CD14-positive monocyte (primary cell): ENCODE measurements around the gene SMAD6. TPM values are rescaled to one million over a fixed set of nuclear protein-coding genes. Genes with fewer than 3 reads are reported as not detected.

Source experiments
- DNase-seq, 3 donors: peaks; one replicate each; pipeline ENCODE4 v3.0.0-alpha.2; 2011 to 2022
- H2AFZ ChIP-seq: 2 replicates; pipeline ENCODE4 v1.6.0; 2012; ENCODE audit warnings: mild to moderate bottlenecking, low read depth, low read length, inconsistent platforms; ENCODE audit not compliant: insufficient read depth, poor library complexity, severe bottlenecking
- H3K27ac ChIP-seq, 2 donors: 1 replicate in 1 of 2; 2 replicates in 1 of 2; pipeline ENCODE4 v1.5.1; 2012 to 2013; ENCODE audit warnings: low read length in 2 of 2, control low read depth in 1 of 2, inconsistent platforms in 1 of 2, low read depth in 1 of 2, mild to moderate bottlenecking in 1 of 2
- H3K27me3 ChIP-seq, 2 donors: one replicate each; pipeline versions ENCODE4 v1.6.0 to v1.6.1; 2011 to 2013; ENCODE audit warnings: low read length in 2 of 2; ENCODE audit not compliant: control insufficient read depth in 2 of 2, insufficient read depth in 2 of 2
- H3K36me3 ChIP-seq, 2 donors: replicated peaks in 1 of 2; 1 replicate in 1 of 2; 2 replicates in 1 of 2; pipeline versions ENCODE4 v1.5.1 to v1.6.1; 2012 to 2013; ENCODE audit warnings: low read length in 2 of 2, control low read depth in 1 of 2, inconsistent platforms in 1 of 2, mild to moderate bottlenecking in 1 of 2; ENCODE audit not compliant: insufficient read depth in 2 of 2, control insufficient read depth in 1 of 2
- H3K4me1 ChIP-seq, 2 donors: 1 replicate in 1 of 2; 2 replicates in 1 of 2; pipeline versions ENCODE4 v1.5.1 to v1.6.1; 2012 to 2013; ENCODE audit warnings: low read length in 2 of 2, control low read depth in 1 of 2, inconsistent platforms in 1 of 2, mild to moderate bottlenecking in 1 of 2, moderate library complexity in 1 of 2; ENCODE audit not compliant: insufficient read depth in 2 of 2, control insufficient read depth in 1 of 2
- H3K4me2 ChIP-seq: replicated peaks from 2 replicates; pipeline ENCODE3; 2012; ENCODE audit warnings: low read length, moderate library complexity, mild to moderate bottlenecking; ENCODE audit not compliant: poor library complexity, severe bottlenecking; ENCODE audit errors: extremely low read depth
- H3K4me3 ChIP-seq, 3 experiments: fragments of 200-600 bp in 1 of 3; sonication (generic) in 1 of 3; replicated peaks in 1 of 3; 1 replicate in 2 of 3; 2 replicates in 1 of 3; pipeline ENCODE4 v1.5.1; 2011 to 2013; ENCODE audit warnings: low read length in 3 of 3, mild to moderate bottlenecking in 3 of 3, control low read depth in 2 of 3, low read depth in 2 of 3, inconsistent platforms in 1 of 3, moderate library complexity in 1 of 3
- H3K79me2 ChIP-seq: 2 replicates; pipeline ENCODE4 v1.6.0; 2012; ENCODE audit warnings: mild to moderate bottlenecking, control low read depth, inconsistent platforms, low read length, moderate library complexity; ENCODE audit not compliant: insufficient read depth
- H3K9ac ChIP-seq: 2 replicates; pipeline ENCODE4 v1.6.0; 2017; ENCODE audit warnings: low read length, mild to moderate bottlenecking; ENCODE audit not compliant: insufficient read depth, poor library complexity, severe bottlenecking
- H3K9me3 ChIP-seq, 2 donors: replicated peaks in 1 of 2; 1 replicate in 1 of 2; 2 replicates in 1 of 2; pipeline versions ENCODE4 v1.5.1 to v1.6.1; 2012 to 2013; ENCODE audit warnings: low read length in 2 of 2, control low read depth in 1 of 2; ENCODE audit not compliant: control insufficient read depth in 1 of 2, insufficient read depth in 1 of 2
- H4K20me1 ChIP-seq: 2 replicates; pipeline ENCODE4 v1.6.0; 2012; ENCODE audit warnings: mild to moderate bottlenecking, low read length, control low read depth, moderate library complexity; ENCODE audit not compliant: insufficient read depth
- H3K27ac Mint-ChIP-seq, 7 donors: one replicate each; pipeline ENCODE4 v1.8.0; 2020; ENCODE audit warnings: mild to moderate bottlenecking in 7 of 7, mixed read lengths in 7 of 7, moderate library complexity in 6 of 7, inconsistent platforms in 2 of 7
- H3K27me3 Mint-ChIP-seq, 3 donors: one replicate each; pipeline ENCODE4 v1.8.0; 2021 to 2022; ENCODE audit warnings: low read depth in 3 of 3, mild to moderate bottlenecking in 3 of 3, mixed read lengths in 3 of 3, moderate library complexity in 3 of 3, inconsistent platforms in 1 of 3
- H3K36me3 Mint-ChIP-seq, 2 donors: one replicate each; pipeline ENCODE4 v1.8.0; 2020; ENCODE audit warnings: mixed read lengths in 2 of 2, inconsistent platforms in 1 of 2, mild to moderate bottlenecking in 1 of 2
- H3K4me1 Mint-ChIP-seq: one replicate; pipeline ENCODE4 v1.8.0; 2020; ENCODE audit warnings: mild to moderate bottlenecking, mixed read lengths
- H3K4me3 Mint-ChIP-seq, 2 donors: one replicate each; pipeline ENCODE4 v1.8.0; 2020; ENCODE audit warnings: mild to moderate bottlenecking in 2 of 2, mixed read lengths in 2 of 2, moderate library complexity in 1 of 2
- H3K9me3 Mint-ChIP-seq, 7 donors: one replicate each; pipeline ENCODE4 v1.8.0; 2020 to 2022; ENCODE audit warnings: mixed read lengths in 7 of 7, mild to moderate bottlenecking in 6 of 7, moderate library complexity in 6 of 7, inconsistent platforms in 2 of 7
- CTCF ChIP-seq: fragments of 200-600 bp; IDR thresholded peaks from one replicate; pipeline ENCODE4 v1.8.0; 2022; ENCODE audit warnings: antibody characterized with exemption, mild to moderate bottlenecking
- WGBS: methylation state at CpG from one replicate; pipeline ENCODE4 v1.1.5; 2013; ENCODE audit warnings: missing lambda C conversion rate; ENCODE audit not compliant: insufficient coverage; 5-methylcytosine and 5-hydroxymethylcytosine counted together
- intact Hi-C, 2 donors: fragments of 100-400 bp; cut with micrococcal nuclease; formaldehyde crosslinking; loops; one replicate each; pipeline versions ENCODE4 v1.15.0 to v1.15.1; 2023
- polyA plus RNA-seq, 3 donors: library from polyadenylated mRNA; depleted of rRNA in 1 of 3; unstranded in 2 of 3; stranded (reverse) in 1 of 3; fragments of 300-500 nt in 2 of 3; fragments of >200 nt in 1 of 3; fragmentation: Illumina TruSeq in 2 of 3; gene quantifications; 1 replicate in 2 of 3; 2 replicates in 1 of 3; pipeline ENCODE4 v1.2.3, GENCODE V29; 2012 to 2021

SMAD6 gene
- polyA plus RNA-seq, 3 donors = 0.31 TPM; not detected in 2

- intact Hi-C loops = no loop called here
- Mint-ChIP-seq H3K27ac (no peak overlapping the region), H3K27me3 (peaks cover 3 to 6% (median 4%) of the 10 kb centered on the region in 3 donors), H3K4me3 (no peak overlapping the region), H3K4me1 (peaks cover 9% of the 10 kb centered on the region), H3K9me3 (peaks cover 0 to 3% (median 0%) of the 10 kb centered on the region in 7 donors), H3K36me3 (no peaks in the 10 kb centered on the region)
- no peak overlapping the region for H3K27ac ChIP-seq
- no peaks in the 10 kb centered on the region for H4K20me1 ChIP-seq
- DNase-seq = no peak
- no peaks in the 10 kb centered on the region for H3K27me3 ChIP-seq
- no peaks in the 10 kb centered on the region for H3K79me2 ChIP-seq
- no peak for TF ChIP-seq CTCF
- no peaks in the 10 kb centered on the region for H3K9me3 ChIP-seq
- 86% methylated on average over 6 of the region's 7 CpGs for WGBS
- H3K4me3 ChIP-seq = no peak overlapping the region
- H3K4me2 ChIP-seq = no peak overlapping the region
- H3K9ac ChIP-seq = no peak overlapping the region
- no peaks in the 10 kb centered on the region for H3K36me3 ChIP-seq
- peaks cover 5 to 8% of the 10 kb centered on the region in 2 donors for H3K4me1 ChIP-seq
- H2AFZ ChIP-seq = no peak overlapping the region
Measured at GRCh38 chr15:66797921-66798320, 95.9 kb downstream of the SMAD6 start.

- Histone ChIP-seq H3K9me3 (no peaks in the 10 kb centered on the region), H2AFZ (no peak overlapping the region), H3K4me3 (no peak overlapping the region), H3K27ac (no peak overlapping the region), H3K27me3 (no peaks in the 10 kb centered on the region), H4K20me1 (no peaks in the 10 kb centered on the region), H3K36me3 (no peaks in the 10 kb centered on the region), H3K4me2 (no peak overlapping the region), H3K9ac (no peak overlapping the region), H3K4me1 (peaks cover 11 to 14% of the 10 kb centered on the region in 2 donors), H3K79me2 (no peaks in the 10 kb centered on the region)
- intact Hi-C loops = no loop called here
- H3K36me3 Mint-ChIP-seq = no peaks in the 10 kb centered on the region
- no peak overlapping the region for H3K4me3 Mint-ChIP-seq
- peaks cover 15% of the 10 kb centered on the region for H3K4me1 Mint-ChIP-seq
- peak overlapping the region in 1 of 7 donors; percentile 46 for H3K27ac Mint-ChIP-seq
- no peak for TF ChIP-seq CTCF
- peaks cover 0 to 3% (median 0%) of the 10 kb centered on the region in 7 donors for H3K9me3 Mint-ChIP-seq
- no peak for DNase-seq
- H3K27me3 Mint-ChIP-seq = peaks cover 3 to 6% (median 4%) of the 10 kb centered on the region in 3 donors
- 100% methylated on average over 7 of the region's 10 CpGs for WGBS
Measured at GRCh38 chr15:66798426-66799061, 96.5 kb downstream of the SMAD6 start.
